ENCODE data around the gene DLG2. TPM values are rescaled to one million over a fixed set of nuclear protein-coding genes. Genes with fewer than 3 reads are reported as not detected.

Gene DLG2
- total and polyA plus RNA-seq, 7 donors = 0.23 to 5.3 (median 3.4) TPM

- intact Hi-C loops (cut with DNase I) = no loop called here
- DNase-seq = no peak
- Histone ChIP-seq H3K4me3 (no peak overlapping the region), H3K4me1 (no peaks in the 10 kb centered on the region), H3K9me3 (peaks cover 2% of the 10 kb centered on the region), H3K36me3 (ENCODE audit: insufficient read depth in 1 of 2, low read depth in 1 of 2) (no peaks in the 10 kb centered on the region), H3K27ac (no peak overlapping the region), H3K27me3 (ENCODE audit: insufficient read depth in 3 of 3, low read length in 2 of 3) (no peaks in the 10 kb centered on the region)
- ATAC-seq = no peak
- WGBS, 3 donors = 80 to 90% (median 90%) methylated on average over 3 of the region's 3 CpGs
- TF ChIP-seq CTCF (IDR thresholded peaks at IDR 0.05) = no peak
Measured at GRCh38 chr11:85099522-85099921, 527.6 kb downstream of the DLG2 start.

GRCh38 chr11:85098996-85099395 lies 528.1 kb downstream of the DLG2 start:
- WGBS, 3 donors = 59 to 64% (median 62%) methylated on average over 4 of the region's 4 CpGs
- DNase-seq (no peak), ATAC-seq (no peak)
- H3K9me3 ChIP-seq = peaks cover 2% of the 10 kb centered on the region
- H3K36me3 ChIP-seq (ENCODE audit: insufficient read depth in 1 of 2, low read depth in 1 of 2) = no peaks in the 10 kb centered on the region
- H3K27ac ChIP-seq = no peak overlapping the region
- intact Hi-C loops (cut with DNase I) = no loop called here
- H3K4me3 ChIP-seq = no peak overlapping the region
- no peaks in the 10 kb centered on the region for H3K27me3 ChIP-seq (ENCODE audit: insufficient read depth in 3 of 3, low read length in 2 of 3)
- TF ChIP-seq CTCF (IDR thresholded peaks at IDR 0.05) = no peak
- no peaks in the 10 kb centered on the region for H3K4me1 ChIP-seq

DNA sequence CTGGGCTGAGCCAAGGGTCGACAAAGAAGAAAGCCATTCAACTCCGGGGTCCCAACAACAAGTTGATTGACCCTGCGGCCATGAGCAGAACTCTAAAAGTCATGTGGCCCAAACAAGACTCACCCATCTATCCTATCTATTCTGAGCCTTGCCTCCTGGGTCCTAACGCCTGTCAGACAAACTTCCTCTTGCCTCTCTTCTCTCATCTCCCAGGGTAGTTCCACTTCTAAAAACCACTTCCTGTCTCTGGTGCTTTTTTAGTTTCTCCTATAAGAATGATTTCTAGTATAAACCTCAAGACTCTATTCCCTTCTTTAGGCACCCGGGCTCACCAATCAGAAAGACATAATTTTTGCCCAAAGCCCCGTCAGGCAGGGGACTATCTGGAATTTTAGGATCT lies 530.2 kb downstream of the DLG2 start:
- Histone ChIP-seq H3K27me3 (ENCODE audit: insufficient read depth in 3 of 3, low read length in 2 of 3) (no peaks in the 10 kb centered on the region), H3K27ac (no peak overlapping the region), H3K4me1 (no peaks in the 10 kb centered on the region), H3K9me3 (no peaks in the 10 kb centered on the region), H3K36me3 (ENCODE audit: insufficient read depth in 1 of 2, low read depth in 1 of 2) (no peaks in the 10 kb centered on the region), H3K4me3 (no peak overlapping the region)
- intact Hi-C loops (cut with DNase I) = no loop called here
- 87 to 91% (median 88%) methylated on average over 6 of the region's 6 CpGs for WGBS, 3 donors
- no peak for TF ChIP-seq CTCF (IDR thresholded peaks at IDR 0.05)
- no peak for DNase-seq
- no peak for ATAC-seq

DNA sequence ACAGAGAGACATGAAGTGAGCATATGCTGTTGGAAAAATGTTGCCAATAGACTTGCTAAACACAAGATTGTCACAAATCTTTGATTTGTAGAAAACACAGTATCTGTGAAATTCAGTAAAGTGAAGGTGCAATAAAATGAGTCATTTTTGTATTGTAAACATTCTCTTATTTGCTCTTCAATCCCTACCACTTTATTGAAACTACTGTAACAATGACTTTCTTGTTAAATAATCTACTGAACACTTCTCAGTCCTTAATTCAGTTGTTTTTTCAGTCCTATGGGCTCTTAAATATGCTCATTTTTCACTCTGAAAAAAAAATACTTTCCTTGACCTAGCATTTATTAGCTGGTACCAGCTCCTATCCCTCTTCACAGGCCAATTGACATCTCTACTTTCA lies 531.9 kb downstream of the DLG2 start:
- no peaks in the 10 kb centered on the region for H3K36me3 ChIP-seq (ENCODE audit: insufficient read depth in 1 of 2, low read depth in 1 of 2)
- no peak for DNase-seq
- ATAC-seq = no peak

More for the DNA sequence above, 531.9 kb downstream of the DLG2 start:
- H3K4me1 ChIP-seq = no peaks in the 10 kb centered on the region
- TF ChIP-seq CTCF (IDR thresholded peaks at IDR 0.05) = no peak
- no peak overlapping the region for H3K27ac ChIP-seq
- no peak overlapping the region for H3K4me3 ChIP-seq
- intact Hi-C loops (cut with DNase I) = no loop called here
- no peaks in the 10 kb centered on the region for H3K27me3 ChIP-seq (ENCODE audit: insufficient read depth in 3 of 3, low read length in 2 of 3)
- no peaks in the 10 kb centered on the region for H3K9me3 ChIP-seq
